HG03060 (cell line): ENCODE data around the gene PRKCA.
"Not testable (repeated sequence)": the region's sequence is repeated elsewhere in the genome, so short reads cannot be mapped to it uniquely, and the experiment has no call there.

ENCODE experiments used
- ATAC-seq: cut with Tn5 transposase; IDR thresholded peaks from one replicate; pipeline ENCODE4 v1.9.1; 2021; ENCODE audit warnings: low read depth, moderate number of reproducible peaks; ENCODE audit not compliant: unreplicated experiment

The PRKCA gene

GRCh38 chr17:66349521-66350254, 47.3 kb downstream of the PRKCA start:
- ATAC-seq: no peak

GRCh38 chr17:66350576-66350975, 48.2 kb downstream of the PRKCA start:
- ATAC-seq: not testable (repeated sequence)

- ATAC-seq: no peak
These were observed 48.6 kb downstream of the PRKCA start for GRCh38 chr17:66351033-66351432.

GRCh38 chr17:66351701-66352100, 49.3 kb downstream of the PRKCA start:
- no peak for ATAC-seq

GRCh38 chr17:66353937-66354401, 51.6 kb downstream of the PRKCA start:
- no peak for ATAC-seq

- ATAC-seq: no peak
These were observed 52.1 kb downstream of the PRKCA start for GRCh38 chr17:66354472-66354871.

GRCh38 chr17:66354981-66355380, 52.6 kb downstream of the PRKCA start:
- no peak for ATAC-seq

- ATAC-seq: no peak
These were observed 53.1 kb downstream of the PRKCA start for GRCh38 chr17:66355510-66355909.

- ATAC-seq: no peak
These were observed 54.6 kb downstream of the PRKCA start for GRCh38 chr17:66357037-66357436.

- no peak for ATAC-seq
These were observed 56.9 kb downstream of the PRKCA start for GRCh38 chr17:66359351-66359750.

GRCh38 chr17:66360961-66361565, 58.6 kb downstream of the PRKCA start:
- not testable (repeated sequence) for ATAC-seq

- ATAC-seq: no peak
These were observed 62.1 kb downstream of the PRKCA start for GRCh38 chr17:66364508-66364907.

GRCh38 chr17:66364990-66365490, 62.6 kb downstream of the PRKCA start:
- ATAC-seq: no peak

GRCh38 chr17:66365903-66366302, 63.5 kb downstream of the PRKCA start:
- ATAC-seq: no peak

- ATAC-seq: no peak
These were observed 64.7 kb downstream of the PRKCA start for GRCh38 chr17:66367107-66367506.

GRCh38 chr17:66369830-66370229, 67.4 kb downstream of the PRKCA start:
- no peak for ATAC-seq

GRCh38 chr17:66371561-66371960, 69.1 kb downstream of the PRKCA start:
- no peak for ATAC-seq

- ATAC-seq: no peak
These were observed 69.8 kb downstream of the PRKCA start for GRCh38 chr17:66372182-66372581.

GRCh38 chr17:66373079-66373478, 70.7 kb downstream of the PRKCA start:
- ATAC-seq: no peak

- no peak for ATAC-seq
These were observed 71.8 kb downstream of the PRKCA start for GRCh38 chr17:66373944-66374817.

GRCh38 chr17:66375121-66375520, 72.7 kb downstream of the PRKCA start:
- no peak for ATAC-seq
